H1 (cell line): ENCODE results near the gene HDAC9. TPM values are rescaled to one million over a fixed set of nuclear protein-coding genes. Genes with fewer than 3 reads are reported as not detected.

Source experiments
- JUND ChIP-seq: IDR thresholded peaks from 2 replicates; pipeline ENCODE4 v1.6.1; 2011; ENCODE audit warnings: mild to moderate bottlenecking, improper control_type of control experiment, low read length
- POLR2A ChIP-seq, 2 experiments: IDR thresholded peaks; 1 replicate in 1 of 2; 2 replicates in 1 of 2; pipeline ENCODE4 v1.6.1; 2011; ENCODE audit warnings: low read depth in 2 of 2, low read length in 2 of 2, mild to moderate bottlenecking in 2 of 2; ENCODE audit errors: control extremely low read depth in 1 of 2
- SP4 ChIP-seq: IDR thresholded peaks from 2 replicates; pipeline ENCODE4 v1.6.1; 2012; ENCODE audit warnings: low read length, inconsistent platforms
- SUZ12 ChIP-seq: fragments of 200-600 bp; sonication (generic); IDR thresholded peaks from 2 replicates; pipeline ENCODE4 v1.6.1; 2012; ENCODE audit warnings: mild to moderate bottlenecking, inconsistent platforms, low read length, moderate library complexity, mixed read lengths
- TAF7 ChIP-seq: optimal IDR thresholded peaks from 2 replicates; pipeline ENCODE3; 2011; ENCODE audit warnings: low read depth, mild to moderate bottlenecking, inconsistent platforms, low read length, moderate library complexity, borderline replicate concordance
- TBP ChIP-seq: IDR thresholded peaks from 2 replicates; pipeline ENCODE4 v1.6.1; 2011; ENCODE audit warnings: low read depth, low read length, improper control_type of control experiment
- TEAD4 ChIP-seq: IDR thresholded peaks from 2 replicates; pipeline ENCODE4 v1.6.1; 2012; ENCODE audit warnings: low read depth, low read length, inconsistent platforms, mixed read lengths
- YY1 ChIP-seq: IDR thresholded peaks from 2 replicates; pipeline ENCODE4 v1.6.1; 2011; ENCODE audit warnings: low read depth, mild to moderate bottlenecking, low read length
- polyA plus RNA-seq, 7 experiments: library from polyadenylated mRNA; depleted of rRNA in 3 of 7; stranded (reverse) in 5 of 7; unstranded in 2 of 7; fragments of >200 nt in 5 of 7; fragments of 200-250 nt in 2 of 7; gene quantifications; 1 replicate in 5 of 7; 2 replicates in 1 of 7; 4 replicates in 1 of 7; pipeline versions ENCODE4 v1.2.1 to v1.2.3, GENCODE V29; 2011 to 2013; ENCODE audit warnings: missing spikeins in 2 of 7, mixed read lengths in 2 of 7
- total RNA-seq: library from RNA; stranded (reverse); fragmentation: NEBNext Ultra II Directional; extraction: Animal tissue kit (Norgen Biotek cat#: 25700); gene quantifications from 2 replicates; pipeline ENCODE4 v1.2.1, GENCODE V29; 2021

HDAC9 gene
- total and polyA plus RNA-seq, 2 of the 8 experiments (the other 6 are each of a cell fraction or from before 2014, with no cell fraction given), result 9.5 to 13.1 TPM

GRCh38 chr7:18566205-18566604, 70.7 kb downstream of the HDAC9 start (continued):
- no peak for TF ChIP-seq TBP
- TF ChIP-seq SP4, result no peak
- TF ChIP-seq POLR2A (IDR thresholded peaks at IDR 0.05; ENCODE audit: control extremely low read depth in 1 of 2, low read depth in 2 of 2, low read length in 2 of 2), result no peak
- no peak for TF ChIP-seq YY1
- TF ChIP-seq TAF7, result no peak
- no peak for TF ChIP-seq SUZ12
- TF ChIP-seq JUND, result no peak
- TF ChIP-seq TEAD4, result no peak
